Measurements from ENCODE around the gene ENPP3. TPM values are rescaled to one million over a fixed set of nuclear protein-coding genes. Genes with fewer than 3 reads are reported as not detected.

ENPP3 gene
- total and polyA plus RNA-seq, 10 of the 15 experiments (the other 5 are each of a cell fraction or from before 2014, with no cell fraction given): 0.01 TPM; not detected in 9

DNA sequence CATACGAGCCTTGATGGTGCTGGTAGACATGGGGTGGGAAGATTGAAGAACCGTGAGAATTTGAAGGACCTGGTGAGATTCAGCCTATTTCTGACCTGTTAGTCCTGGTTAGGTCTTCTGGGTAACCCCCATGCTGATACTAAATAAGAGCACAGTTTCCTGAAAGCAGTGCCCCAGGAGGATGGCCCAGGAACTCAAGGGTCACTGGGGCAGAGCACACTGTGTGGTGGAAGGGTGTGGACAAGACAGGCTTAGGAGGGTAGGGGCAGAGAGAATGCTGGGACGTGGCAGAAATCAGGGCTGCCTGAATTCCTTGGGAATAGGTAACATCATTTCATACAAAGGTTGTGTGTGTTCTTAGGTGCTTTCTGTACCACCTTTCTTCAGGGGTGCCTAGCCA lies 138.8 kb downstream of the ENPP3 start (continued):
- no peak for TF ChIP-seq IRF5 (IDR thresholded peaks at IDR 0.05; ENCODE audit: borderline replicate concordance)
- TF ChIP-seq SPI1 (IDR thresholded peaks at IDR 0.05; ENCODE audit: borderline replicate concordance, insufficient read depth, low read depth, low read length): no peak
- no peak for TF ChIP-seq CHD4 (IDR thresholded peaks at IDR 0.05)
- TF ChIP-seq ZNF622 (IDR thresholded peaks at IDR 0.05): no peak
- TF ChIP-seq, protein P1, sequence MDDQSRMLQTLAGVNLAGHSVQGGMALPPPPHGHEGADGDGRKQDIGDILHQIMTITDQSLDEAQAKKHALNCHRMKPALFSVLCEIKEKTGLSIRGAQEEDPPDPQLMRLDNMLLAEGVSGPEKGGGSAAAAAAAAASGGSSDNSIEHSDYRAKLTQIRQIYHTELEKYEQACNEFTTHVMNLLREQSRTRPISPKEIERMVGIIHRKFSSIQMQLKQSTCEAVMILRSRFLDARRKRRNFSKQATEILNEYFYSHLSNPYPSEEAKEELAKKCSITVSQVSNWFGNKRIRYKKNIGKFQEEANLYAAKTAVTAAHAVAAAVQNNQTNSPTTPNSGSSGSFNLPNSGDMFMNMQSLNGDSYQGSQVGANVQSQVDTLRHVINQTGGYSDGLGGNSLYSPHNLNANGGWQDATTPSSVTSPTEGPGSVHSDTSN (IDR thresholded peaks at IDR 0.05; ENCODE audit: insufficient replicate concordance, low read depth, low read length): no peak
- no peak for TF ChIP-seq ZNF384 (IDR thresholded peaks at IDR 0.05; ENCODE audit: borderline replicate concordance, low read depth, low read length)
- no peak for TF ChIP-seq MAX (IDR thresholded peaks at IDR 0.05; ENCODE audit: low read depth, low read length)
- TF ChIP-seq ZBED1 (IDR thresholded peaks at IDR 0.05; ENCODE audit: borderline replicate concordance): no peak
- no peak for TF ChIP-seq TCF3 (IDR thresholded peaks at IDR 0.05; ENCODE audit: borderline replicate concordance, insufficient read depth, low read depth, low read length)
- TF ChIP-seq ZNF24 (IDR thresholded peaks at IDR 0.05): no peak
- TF ChIP-seq, protein P2, sequence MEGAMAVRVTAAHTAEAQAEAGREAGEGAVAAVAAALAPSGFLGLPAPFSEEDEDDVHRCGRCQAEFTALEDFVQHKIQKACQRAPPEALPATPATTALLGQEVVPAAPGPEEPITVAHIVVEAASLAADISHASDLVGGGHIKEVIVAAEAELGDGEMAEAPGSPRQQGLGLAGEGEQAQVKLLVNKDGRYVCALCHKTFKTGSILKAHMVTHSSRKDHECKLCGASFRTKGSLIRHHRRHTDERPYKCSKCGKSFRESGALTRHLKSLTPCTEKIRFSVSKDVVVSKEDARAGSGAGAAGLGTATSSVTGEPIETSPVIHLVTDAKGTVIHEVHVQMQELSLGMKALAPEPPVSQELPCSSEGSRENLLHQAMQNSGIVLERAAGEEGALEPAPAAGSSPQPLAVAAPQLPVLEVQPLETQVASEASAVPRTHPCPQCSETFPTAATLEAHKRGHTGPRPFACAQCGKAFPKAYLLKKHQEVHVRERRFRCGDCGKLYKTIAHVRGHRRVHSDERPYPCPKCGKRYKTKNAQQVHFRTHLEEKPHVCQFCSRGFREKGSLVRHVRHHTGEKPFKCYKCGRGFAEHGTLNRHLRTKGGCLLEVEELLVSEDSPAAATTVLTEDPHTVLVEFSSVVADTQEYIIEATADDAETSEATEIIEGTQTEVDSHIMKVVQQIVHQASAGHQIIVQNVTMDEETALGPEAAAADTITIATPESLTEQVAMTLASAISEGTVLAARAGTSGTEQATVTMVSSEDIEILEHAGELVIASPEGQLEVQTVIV (IDR thresholded peaks at IDR 0.05; ENCODE audit: borderline replicate concordance, partially characterized antibody): no peak

Measured in GM12878 (cell line).